C1 segment of cervical spinal cord (tissue), 14 donors: Measurements from ENCODE around the gene PRSS56.
"Not testable (repeated sequence)": the region's sequence is repeated elsewhere in the genome, so short reads cannot be mapped to it uniquely, and the experiment has no call there.

ENCODE experiments used
- DNase-seq, 14 donors: peaks; one replicate each; lab custom pipeline; 2025; lab: John Stamatoyannopoulos, UW

The PRSS56 gene

DNA sequence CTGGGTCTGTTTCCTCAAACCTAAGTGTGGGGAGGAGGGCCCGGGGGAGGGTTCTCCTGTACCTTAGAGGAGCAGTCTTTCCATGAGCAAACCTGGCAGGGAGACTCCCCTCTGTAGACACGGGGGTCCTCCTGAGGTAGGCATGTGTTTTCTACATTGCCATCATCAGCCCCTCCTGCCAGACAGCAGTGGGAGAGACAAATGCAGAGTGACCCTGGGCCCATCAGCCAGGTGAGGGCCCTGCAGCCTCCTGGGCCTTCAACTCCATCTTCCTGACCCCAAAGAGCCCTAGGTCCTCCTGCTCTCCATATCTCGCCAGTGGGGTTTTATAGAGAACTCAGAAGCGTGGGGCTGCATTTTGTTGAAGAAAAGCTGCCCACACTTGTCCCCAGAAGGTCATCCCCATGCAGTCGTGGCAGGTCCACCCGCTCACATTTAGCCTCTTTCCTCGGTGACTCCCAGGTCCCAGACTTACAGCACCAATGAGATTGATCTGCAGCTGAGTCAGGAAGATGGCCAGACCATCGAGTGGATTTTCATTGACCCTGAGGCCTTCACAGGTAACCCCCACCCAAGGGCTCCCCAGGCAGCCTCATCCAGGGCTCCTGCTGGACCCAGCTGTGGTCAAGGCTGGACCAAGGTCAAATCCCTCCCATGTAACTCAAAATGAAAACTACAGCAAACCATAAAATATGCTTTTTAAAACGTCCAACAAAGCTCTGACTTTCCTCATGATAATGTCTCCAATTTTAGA, 21.9 kb downstream of the PRSS56 start:
- no peak for DNase-seq

DNA sequence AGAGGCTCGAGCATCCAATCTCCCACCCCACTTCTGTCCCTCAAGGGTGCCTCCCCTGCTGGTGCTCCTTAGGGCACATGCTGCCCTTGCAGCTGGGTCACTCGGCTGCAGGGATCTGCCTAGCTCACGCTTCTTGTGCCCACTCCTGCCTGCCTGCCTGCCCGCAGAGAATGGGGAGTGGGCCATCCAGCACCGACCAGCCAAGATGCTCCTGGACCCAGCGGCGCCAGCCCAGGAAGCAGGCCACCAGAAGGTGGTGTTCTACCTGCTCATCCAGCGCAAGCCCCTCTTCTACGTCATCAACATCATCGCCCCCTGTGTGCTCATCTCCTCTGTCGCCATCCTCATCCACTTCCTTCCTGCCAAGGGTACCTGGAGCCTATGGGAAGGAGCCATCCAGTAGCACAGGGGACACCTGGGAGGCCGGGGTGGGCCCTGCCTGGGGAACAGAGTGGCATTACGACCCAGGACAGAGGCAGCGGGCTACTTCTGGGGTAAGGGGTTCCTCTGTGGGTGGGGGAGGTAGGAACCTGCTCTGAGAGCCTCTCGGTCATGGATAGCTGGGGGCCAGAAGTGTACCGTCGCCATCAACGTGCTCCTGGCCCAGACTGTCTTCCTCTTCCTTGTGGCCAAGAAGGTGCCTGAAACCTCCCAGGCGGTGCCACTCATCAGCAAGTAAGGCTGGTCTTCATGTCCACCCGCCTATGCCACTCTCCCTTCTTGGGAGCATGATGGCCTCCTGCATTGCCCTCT, 22.7 kb downstream of the PRSS56 start:
- DNase-seq, result no peak

DNA sequence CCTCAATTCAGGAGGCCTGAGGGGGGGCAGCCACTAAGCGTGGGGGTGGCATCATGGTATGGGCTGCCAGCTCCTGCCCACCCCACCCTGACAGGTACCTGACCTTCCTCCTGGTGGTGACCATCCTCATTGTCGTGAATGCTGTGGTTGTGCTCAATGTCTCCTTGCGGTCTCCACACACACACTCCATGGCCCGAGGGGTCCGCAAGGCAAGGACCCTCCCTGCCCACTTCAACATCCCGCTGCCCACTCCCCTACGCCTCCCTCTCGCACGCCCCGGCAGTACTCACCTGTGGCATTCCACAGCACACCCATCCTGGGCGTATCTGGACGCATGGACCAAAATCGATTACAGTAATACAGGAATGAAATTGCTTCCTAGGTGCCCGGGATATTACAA, 23.3 kb downstream of the PRSS56 start:
- DNase-seq, result no peak

DNA sequence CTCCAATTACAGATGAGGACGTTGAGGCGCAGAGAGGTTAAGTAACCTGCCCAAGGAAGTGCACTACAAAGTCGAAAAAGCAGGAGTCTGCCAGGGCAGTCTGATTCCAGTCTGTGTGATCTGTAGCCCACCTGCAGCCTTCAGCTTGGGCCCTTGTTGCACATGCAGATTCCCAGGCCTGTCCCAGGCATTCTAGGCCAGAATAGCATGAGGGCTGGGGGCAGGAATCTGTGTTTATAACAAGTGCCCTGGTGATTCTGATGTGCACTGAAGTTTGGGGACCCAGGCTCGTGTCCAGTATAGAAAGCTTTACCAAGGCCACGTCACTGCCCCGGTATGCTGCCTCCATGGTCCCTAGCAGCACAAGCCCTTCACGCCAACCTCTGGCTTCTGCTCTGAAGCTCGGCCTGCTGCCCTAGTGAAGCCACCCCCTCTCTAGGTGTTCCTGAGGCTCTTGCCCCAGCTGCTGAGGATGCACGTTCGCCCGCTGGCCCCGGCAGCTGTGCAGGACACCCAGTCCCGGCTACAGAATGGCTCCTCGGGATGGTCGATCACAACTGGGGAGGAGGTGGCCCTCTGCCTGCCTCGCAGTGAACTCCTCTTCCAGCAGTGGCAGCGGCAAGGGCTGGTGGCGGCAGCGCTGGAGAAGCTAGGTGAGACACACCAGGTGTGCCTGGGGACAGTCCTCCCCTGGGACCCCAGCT, 23.9 kb downstream of the PRSS56 start:
- no peak for DNase-seq

DNA sequence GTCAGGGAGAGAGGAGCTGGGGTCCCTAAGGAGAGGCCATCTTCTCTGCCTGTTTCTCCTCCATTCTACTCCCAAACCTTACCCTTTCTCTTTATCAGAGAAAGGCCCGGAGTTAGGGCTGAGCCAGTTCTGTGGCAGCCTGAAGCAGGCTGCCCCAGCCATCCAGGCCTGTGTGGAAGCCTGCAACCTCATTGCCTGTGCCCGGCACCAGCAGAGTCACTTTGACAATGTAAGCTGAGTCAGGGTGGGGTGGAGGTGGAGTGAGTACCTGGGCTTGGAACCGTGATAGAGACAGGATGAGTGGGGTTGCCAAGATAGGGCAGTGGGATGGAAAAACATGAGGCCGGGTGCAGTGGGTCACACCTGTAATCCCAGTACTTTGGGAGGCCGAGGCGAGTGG, 24.5 kb downstream of the PRSS56 start:
- DNase-seq, result no peak

- peak in 1 of 14 donors; percentile 22 for DNase-seq
Observed at GRCh38 chr2:232545511-232546375, 25.6 kb downstream of the PRSS56 start.

- DNase-seq, result no peak
Observed at GRCh38 chr2:232547991-232548390, 27.8 kb downstream of the PRSS56 start.

DNA sequence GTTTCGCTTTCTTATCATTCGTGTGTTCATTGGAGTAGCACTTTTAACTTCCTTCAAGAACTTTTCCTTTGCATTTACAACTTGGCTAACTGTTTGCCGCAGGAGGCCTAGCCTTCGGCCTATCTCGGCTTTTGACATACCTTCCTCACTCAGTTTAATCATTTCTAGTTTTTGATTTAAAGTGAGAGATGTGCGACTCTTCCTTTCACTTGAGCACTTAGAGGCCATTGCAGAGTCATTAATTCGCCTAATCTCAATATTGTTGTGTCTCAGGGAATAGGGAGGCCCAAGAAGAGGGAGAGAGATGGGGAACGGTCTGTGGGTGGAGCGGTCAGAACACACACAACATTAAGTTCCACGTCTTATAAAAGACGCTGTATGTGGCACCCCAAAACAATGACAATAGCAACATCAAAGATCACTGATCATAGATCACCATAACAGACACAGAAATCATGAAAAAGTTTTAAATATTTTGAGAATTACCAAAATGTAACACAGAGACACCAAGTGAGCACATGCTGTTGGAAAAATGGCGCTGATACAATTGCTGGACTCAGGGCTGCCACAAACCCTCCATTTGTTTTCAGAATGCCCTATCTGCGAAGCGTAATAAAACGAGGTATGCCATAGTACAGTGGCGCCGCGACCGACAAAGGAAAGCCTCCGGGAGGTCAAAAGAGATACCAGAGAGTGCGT, 29.6 kb downstream of the PRSS56 start:
- no peak for DNase-seq

DNA sequence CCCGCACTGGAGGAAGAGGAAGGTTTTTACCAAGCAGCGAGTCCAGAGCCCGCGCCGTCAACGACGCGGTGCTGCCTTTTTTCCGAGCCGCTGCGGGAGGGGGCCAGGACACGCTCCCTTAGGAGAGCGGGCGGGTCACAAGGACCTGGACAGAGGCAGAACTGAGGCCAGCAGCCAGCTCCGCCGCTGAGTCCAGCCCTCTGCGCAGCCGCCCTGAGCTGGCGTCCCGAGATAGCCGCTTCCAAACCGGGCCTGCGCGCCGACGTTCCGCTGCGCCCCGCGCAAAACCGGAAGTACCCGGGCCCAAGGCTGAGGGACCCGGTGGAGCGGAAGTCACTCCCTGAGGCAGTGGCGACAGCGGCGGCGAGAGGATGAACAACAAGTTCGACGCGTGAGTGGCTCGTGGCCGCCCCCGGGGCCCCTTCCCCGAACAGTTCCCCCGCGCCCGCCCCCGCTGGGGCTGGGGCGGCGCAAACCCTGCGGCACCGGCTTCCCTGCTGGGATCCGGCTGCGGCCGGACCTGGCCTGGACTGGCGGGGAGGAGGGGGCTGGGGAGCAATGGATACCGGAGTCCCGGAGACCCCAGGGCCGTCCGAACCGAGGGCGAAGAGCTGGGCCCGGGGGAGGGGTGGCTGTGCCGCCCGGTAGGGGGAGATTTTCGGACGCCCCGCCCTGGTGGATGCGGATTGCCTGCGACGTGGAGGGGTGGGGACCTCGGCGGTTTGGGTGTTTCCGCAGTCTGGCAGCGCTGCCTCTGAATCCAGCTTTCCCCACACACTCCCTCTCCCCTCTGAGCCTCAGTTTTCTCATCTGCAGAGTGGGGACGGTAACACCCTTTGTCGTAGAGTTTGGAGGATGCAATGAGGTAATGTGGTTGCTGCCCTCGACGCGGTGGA, 30.4 kb downstream of the PRSS56 start, which contains the start of the genes EIF4E2 and TIGD1:
Gene EIF4E2, plus strand, starts transcription at position 336 of the 896 bp plus-strand sequence. Its CDS starts 36 bp downstream, at position 372.
Gene TIGD1, minus strand, starts transcription at position 204 of the 896 bp plus-strand sequence. CDS start 675 bp downstream, outside the sequence.
- DNase-seq, result peak; percentile 49 to 97 (median 94)

DNA sequence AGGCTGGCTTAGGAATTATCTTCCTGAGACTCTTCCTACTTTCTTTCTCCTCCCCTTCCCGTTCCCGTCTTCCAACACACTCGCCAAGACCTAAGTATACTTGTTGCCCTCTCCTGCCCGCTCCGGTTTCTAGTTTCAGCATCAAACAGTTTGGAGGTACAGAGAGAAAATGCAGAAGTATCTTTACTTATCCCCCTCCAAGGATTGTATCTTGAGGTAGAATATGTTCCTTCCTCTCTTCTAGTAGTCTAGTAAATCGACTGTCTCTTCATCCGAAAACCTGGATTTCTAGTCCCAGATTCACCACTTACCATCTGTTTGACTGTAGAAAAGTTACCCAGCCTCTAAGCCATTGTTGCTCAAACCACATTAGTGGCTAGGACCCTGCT, 31.1 kb downstream of the PRSS56 start:
- no peak for DNase-seq

DNA sequence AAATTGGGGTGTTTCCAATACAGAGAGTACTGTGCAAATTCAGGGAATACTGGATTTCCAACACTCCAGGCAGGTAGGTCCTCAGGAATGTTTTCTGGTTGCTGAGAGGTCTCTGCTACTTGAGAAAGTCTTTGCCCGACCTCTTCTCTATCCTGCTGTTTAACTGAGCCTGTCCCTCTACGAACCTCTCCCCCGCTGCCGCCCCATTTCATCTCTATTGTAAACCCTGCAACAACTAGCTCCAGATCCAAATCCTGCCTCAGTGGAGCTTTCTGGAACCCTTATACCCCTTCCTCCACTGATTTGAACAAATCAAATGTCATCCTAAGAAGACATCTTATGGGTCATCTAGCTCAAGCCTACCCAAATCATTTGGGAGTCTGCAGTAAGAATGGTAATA, 31.6 kb downstream of the PRSS56 start:
- no peak for DNase-seq

GRCh38 chr2:232556426-232556825, 36.2 kb downstream of the PRSS56 start:
- no peak for DNase-seq

DNA sequence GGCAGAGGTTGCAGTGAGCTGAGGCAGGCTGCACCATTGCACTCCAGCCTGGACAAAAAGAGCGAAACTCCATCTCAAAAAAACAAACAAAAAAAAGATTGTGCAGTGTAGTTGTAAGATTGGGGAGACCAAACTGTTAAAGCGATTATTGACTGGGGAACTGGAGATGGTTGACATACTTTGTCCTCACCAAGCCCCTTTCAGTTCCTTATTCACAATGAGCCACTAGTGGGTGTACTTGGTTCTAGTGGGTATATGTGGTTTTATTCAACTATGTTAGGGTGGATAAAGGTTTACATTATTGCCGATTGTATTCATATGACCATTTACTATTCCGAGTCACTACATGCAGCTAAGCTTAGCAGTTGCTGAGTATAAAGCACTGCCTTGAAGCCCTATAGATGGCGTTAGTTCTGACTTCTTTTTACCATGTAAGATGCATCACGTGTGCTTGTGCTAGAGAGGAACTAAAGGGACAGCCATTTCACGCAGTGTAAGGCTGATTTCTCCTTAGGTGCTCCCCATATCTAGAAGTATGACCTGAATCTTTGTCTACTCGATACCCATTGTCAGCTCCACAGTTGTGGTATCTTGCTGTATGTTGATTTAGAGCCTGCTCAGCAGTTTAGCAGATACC, 42.4 kb downstream of the PRSS56 start:
- DNase-seq, result no peak

- no peak for DNase-seq
Observed at GRCh38 chr2:232563580-232563979, 43.4 kb downstream of the PRSS56 start.

DNA sequence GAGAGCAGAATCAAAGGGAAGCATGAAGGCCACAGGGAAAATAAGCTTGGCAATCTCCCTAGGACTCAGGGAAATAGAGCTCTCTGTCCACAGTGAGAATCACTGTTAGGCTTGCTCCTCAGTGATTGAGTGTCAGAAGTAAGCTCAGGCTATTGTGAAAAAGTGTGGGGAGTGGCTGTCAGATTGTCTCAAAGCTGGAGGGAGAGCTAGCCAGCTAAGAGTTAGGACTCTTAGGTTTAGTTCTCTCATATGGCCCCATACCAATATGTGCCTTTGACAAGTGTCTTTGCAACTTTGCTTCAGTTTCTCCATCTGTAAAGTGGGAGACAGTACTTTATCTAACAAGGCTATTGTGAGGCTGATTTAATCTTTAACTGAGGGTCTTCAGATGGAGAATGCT, 47.5 kb downstream of the PRSS56 start:
- DNase-seq, result no peak

- DNase-seq, result no peak
Observed at GRCh38 chr2:232568161-232568560, 48.0 kb downstream of the PRSS56 start.

DNA sequence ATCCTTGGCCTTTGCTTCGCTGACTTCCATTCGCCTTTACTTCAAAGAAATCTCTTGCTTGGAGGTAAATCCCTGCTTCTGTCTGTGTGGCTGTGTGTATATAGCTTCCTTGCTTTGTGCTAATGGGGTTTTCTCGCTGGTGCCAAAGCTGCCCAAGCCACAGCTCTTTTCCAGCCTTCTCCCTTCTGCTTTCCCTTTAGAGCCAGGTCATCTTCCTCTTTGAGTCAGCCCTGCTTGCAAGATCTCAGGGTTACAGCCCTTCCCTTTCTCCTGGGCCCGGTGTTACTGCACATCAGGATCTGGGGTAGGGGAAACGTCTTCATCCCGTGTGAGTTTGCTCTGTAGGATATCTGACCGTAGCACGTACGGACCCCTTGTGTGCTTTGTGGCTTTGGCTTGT, 49.4 kb downstream of the PRSS56 start:
- no peak for DNase-seq

GRCh38 chr2:232570481-232570880, 50.3 kb downstream of the PRSS56 start:
- not testable (repeated sequence) for DNase-seq

DNA sequence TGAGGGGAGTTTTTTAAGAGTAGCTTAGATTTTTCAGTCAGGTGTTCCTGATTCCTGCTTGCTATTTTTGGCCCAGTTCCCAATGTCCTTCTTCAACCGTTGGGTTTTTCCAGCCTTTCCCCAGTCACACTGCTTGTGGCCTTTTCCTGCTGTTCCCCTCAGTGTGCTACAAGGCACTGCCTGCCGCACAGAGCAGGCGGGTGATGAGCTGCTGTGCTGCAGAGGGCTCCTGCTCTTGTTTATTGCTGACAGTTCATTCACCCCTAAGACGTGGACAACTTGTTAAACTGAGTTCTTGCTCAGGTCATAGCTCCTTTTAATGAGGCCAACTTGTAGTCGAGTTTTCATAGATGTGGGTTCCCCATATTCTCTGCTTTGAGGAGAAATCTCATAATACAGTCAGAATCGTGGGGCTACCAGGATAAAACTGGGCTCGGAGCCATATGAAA, 50.9 kb downstream of the PRSS56 start:
- peak in 2 of 14 donors; percentile 16 to 27 for DNase-seq
